Gastroesophageal sphincter (tissue), 3 donors: ENCODE data around the gene SNX1.

Source experiments
- POLR2A ChIP-seq, 2 donors: fragments of 450-650 bp; IDR thresholded peaks; one replicate each; pipeline ENCODE4 v1.6.1; 2017; ENCODE audit warnings: antibody characterized with exemption in 2 of 2, mild to moderate bottlenecking in 2 of 2, moderate library complexity in 1 of 2
- TF ChIP-seq, protein P1 (sequence below), 4 experiments: fragments of 200-600 bp in 2 of 4; fragments of 450-650 bp in 2 of 4; sonication (generic) in 1 of 4; IDR thresholded peaks; one replicate each; pipeline ENCODE4 v1.5.1; 2017 to 2019; ENCODE audit warnings: antibody characterized with exemption in 4 of 4, mild to moderate bottlenecking in 2 of 4, moderate library complexity in 2 of 4

- TF ChIP-seq, protein P1, sequence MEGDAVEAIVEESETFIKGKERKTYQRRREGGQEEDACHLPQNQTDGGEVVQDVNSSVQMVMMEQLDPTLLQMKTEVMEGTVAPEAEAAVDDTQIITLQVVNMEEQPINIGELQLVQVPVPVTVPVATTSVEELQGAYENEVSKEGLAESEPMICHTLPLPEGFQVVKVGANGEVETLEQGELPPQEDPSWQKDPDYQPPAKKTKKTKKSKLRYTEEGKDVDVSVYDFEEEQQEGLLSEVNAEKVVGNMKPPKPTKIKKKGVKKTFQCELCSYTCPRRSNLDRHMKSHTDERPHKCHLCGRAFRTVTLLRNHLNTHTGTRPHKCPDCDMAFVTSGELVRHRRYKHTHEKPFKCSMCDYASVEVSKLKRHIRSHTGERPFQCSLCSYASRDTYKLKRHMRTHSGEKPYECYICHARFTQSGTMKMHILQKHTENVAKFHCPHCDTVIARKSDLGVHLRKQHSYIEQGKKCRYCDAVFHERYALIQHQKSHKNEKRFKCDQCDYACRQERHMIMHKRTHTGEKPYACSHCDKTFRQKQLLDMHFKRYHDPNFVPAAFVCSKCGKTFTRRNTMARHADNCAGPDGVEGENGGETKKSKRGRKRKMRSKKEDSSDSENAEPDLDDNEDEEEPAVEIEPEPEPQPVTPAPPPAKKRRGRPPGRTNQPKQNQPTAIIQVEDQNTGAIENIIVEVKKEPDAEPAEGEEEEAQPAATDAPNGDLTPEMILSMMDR (IDR thresholded peaks at IDR 0.05): no peak
- TF ChIP-seq POLR2A (IDR thresholded peaks at IDR 0.05): no peak
Observed at GRCh38 chr15:64112073-64112772, 16.4 kb downstream of the SNX1 start.
